ENCODE data around the gene BICC1. TPM values are rescaled to one million over a fixed set of nuclear protein-coding genes. Genes with fewer than 3 reads are reported as not detected.

The BICC1 gene
- total and polyA plus RNA-seq, 2 donors (not counting 1 experiment from before 2014, with no cell fraction given), result not detected

DNA sequence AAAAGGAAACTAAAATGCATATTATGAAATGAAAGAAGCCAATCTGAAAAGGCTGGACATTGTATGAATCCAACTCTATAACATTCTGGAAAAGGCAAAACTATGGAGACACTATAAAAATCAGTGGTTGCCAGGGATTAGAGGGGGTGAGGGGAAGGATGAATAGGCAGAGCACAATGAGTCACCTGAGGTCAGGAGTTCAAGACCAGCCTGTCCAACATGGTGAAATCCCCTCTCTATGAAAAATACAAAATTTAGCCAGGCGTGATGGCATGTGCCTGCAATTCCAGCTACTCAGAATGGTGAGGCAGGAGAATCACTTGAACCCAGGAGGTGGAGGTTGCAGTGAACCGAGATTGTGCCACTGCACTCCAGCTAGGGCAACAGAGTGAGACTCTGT, 338.9 kb downstream of the BICC1 start:
- ChIA-PET CTCF (no interaction called here), POLR2A (no interaction called here)
- intact Hi-C loops (cut with micrococcal nuclease), result no loop called here
- Histone ChIP-seq H3K4me1 (ENCODE audit: control insufficient read depth in 2 of 2, insufficient read depth in 2 of 2, low read length in 2 of 2) (no peaks in the 10 kb centered on the region), H3K79me2 (ENCODE audit: control insufficient read depth, insufficient read depth, low read length) (no peaks in the 10 kb centered on the region), H3K36me3 (replicated peaks in 1 of 2; ENCODE audit: control extremely low read depth in 1 of 2, control insufficient read depth in 1 of 2, extremely low read depth in 1 of 2, insufficient read depth in 2 of 2, low read length in 1 of 2) (no peaks in the 10 kb centered on the region), H4K20me1 (ENCODE audit: control insufficient read depth, insufficient read depth, low read length, poor library complexity, severe bottlenecking) (no peaks in the 10 kb centered on the region), H3K9ac (ENCODE audit: low read length) (no peak overlapping the region), H3K4me2 (replicated peaks; ENCODE audit: low read depth, low read length, poor library complexity, severe bottlenecking) (no peak overlapping the region), H3K27ac (ENCODE audit: low read length in 2 of 2) (no peak overlapping the region), H3K4me3 (ENCODE audit: control extremely low read depth in 1 of 5, extremely low read depth in 1 of 5, insufficient read depth in 1 of 5, low read depth in 2 of 5, low read length in 4 of 5) (no peak overlapping the region), H2AFZ (ENCODE audit: insufficient read depth, low read depth, low read length, poor library complexity, severe bottlenecking) (no peak overlapping the region), H3K9me3 (ENCODE audit: control extremely low read depth in 1 of 3, control insufficient read depth in 2 of 3, insufficient read depth in 1 of 3, low read length in 2 of 3) (peaks cover 0 to 3% (median 0%) of the 10 kb centered on the region in 3 donors), H3K27me3 (replicated peaks in 1 of 4; ENCODE audit: control extremely low read depth in 1 of 4, control insufficient read depth in 3 of 4, insufficient read depth in 4 of 4, low read length in 3 of 4) (no peaks in the 10 kb centered on the region)
- WGBS (ENCODE audit: insufficient coverage), result 90% methylated on average over 2 of the region's 2 CpGs
- ATAC-seq (ENCODE audit: low read depth), result no peak
- Mint-ChIP-seq H3K27me3 (no peaks in the 10 kb centered on the region), H3K4me1 (no peaks in the 10 kb centered on the region), H3K27ac (no peak overlapping the region), H3K9me3 (ENCODE audit: insufficient read depth) (no peaks in the 10 kb centered on the region), H3K4me3 (no peak overlapping the region)
- TF ChIP-seq, protein P1, sequence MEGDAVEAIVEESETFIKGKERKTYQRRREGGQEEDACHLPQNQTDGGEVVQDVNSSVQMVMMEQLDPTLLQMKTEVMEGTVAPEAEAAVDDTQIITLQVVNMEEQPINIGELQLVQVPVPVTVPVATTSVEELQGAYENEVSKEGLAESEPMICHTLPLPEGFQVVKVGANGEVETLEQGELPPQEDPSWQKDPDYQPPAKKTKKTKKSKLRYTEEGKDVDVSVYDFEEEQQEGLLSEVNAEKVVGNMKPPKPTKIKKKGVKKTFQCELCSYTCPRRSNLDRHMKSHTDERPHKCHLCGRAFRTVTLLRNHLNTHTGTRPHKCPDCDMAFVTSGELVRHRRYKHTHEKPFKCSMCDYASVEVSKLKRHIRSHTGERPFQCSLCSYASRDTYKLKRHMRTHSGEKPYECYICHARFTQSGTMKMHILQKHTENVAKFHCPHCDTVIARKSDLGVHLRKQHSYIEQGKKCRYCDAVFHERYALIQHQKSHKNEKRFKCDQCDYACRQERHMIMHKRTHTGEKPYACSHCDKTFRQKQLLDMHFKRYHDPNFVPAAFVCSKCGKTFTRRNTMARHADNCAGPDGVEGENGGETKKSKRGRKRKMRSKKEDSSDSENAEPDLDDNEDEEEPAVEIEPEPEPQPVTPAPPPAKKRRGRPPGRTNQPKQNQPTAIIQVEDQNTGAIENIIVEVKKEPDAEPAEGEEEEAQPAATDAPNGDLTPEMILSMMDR (IDR thresholded peaks at IDR 0.05), result no peak
- TF ChIP-seq EZH2 (IDR thresholded peaks at IDR 0.05; ENCODE audit: borderline replicate concordance, insufficient read depth, low read depth, low read length, poor library complexity, severe bottlenecking), result no peak
- no peak for DNase-seq

- WGBS (ENCODE audit: insufficient coverage), result no CpG with 5 or more reads among the region's 2 CpGs
- H3K27ac ChIP-seq (ENCODE audit: low read length in 2 of 2), result no peak overlapping the region
- TF ChIP-seq, protein P1 (IDR thresholded peaks at IDR 0.05), result no peak
- TF ChIP-seq EZH2 (IDR thresholded peaks at IDR 0.05; ENCODE audit: borderline replicate concordance, insufficient read depth, low read depth, low read length, poor library complexity, severe bottlenecking), result no peak
- peaks cover 0 to 10% (median 0%) of the 10 kb centered on the region in 3 donors for H3K9me3 ChIP-seq (ENCODE audit: control extremely low read depth in 1 of 3, control insufficient read depth in 2 of 3, insufficient read depth in 1 of 3, low read length in 2 of 3)
- ATAC-seq (ENCODE audit: low read depth) (no peak), DNase-seq (no peak)
- ChIA-PET CTCF (no interaction called here), POLR2A (no interaction called here)
- H2AFZ ChIP-seq (ENCODE audit: insufficient read depth, low read depth, low read length, poor library complexity, severe bottlenecking), result no peak overlapping the region
- Mint-ChIP-seq H3K4me1 (no peaks in the 10 kb centered on the region), H3K27ac (no peak overlapping the region), H3K9me3 (ENCODE audit: insufficient read depth) (peaks cover 3% of the 10 kb centered on the region), H3K4me3 (no peak overlapping the region), H3K27me3 (no peaks in the 10 kb centered on the region)
- intact Hi-C loops (cut with micrococcal nuclease), result no loop called here
- H3K79me2 ChIP-seq (ENCODE audit: control insufficient read depth, insufficient read depth, low read length), result no peaks in the 10 kb centered on the region
- no peaks in the 10 kb centered on the region for H3K4me1 ChIP-seq (ENCODE audit: control insufficient read depth in 2 of 2, insufficient read depth in 2 of 2, low read length in 2 of 2)
- no peak overlapping the region for H3K4me3 ChIP-seq (ENCODE audit: control extremely low read depth in 1 of 5, extremely low read depth in 1 of 5, insufficient read depth in 1 of 5, low read depth in 2 of 5, low read length in 4 of 5)
- no peaks in the 10 kb centered on the region for H4K20me1 ChIP-seq (ENCODE audit: control insufficient read depth, insufficient read depth, low read length, poor library complexity, severe bottlenecking)
- no peaks in the 10 kb centered on the region for H3K36me3 ChIP-seq (replicated peaks in 1 of 2; ENCODE audit: control extremely low read depth in 1 of 2, control insufficient read depth in 1 of 2, extremely low read depth in 1 of 2, insufficient read depth in 2 of 2, low read length in 1 of 2)
- H3K4me2 ChIP-seq (replicated peaks; ENCODE audit: low read depth, low read length, poor library complexity, severe bottlenecking), result no peak overlapping the region
- H3K27me3 ChIP-seq (replicated peaks in 1 of 4; ENCODE audit: control extremely low read depth in 1 of 4, control insufficient read depth in 3 of 4, insufficient read depth in 4 of 4, low read length in 3 of 4), result no peaks in the 10 kb centered on the region
- no peak overlapping the region for H3K9ac ChIP-seq (ENCODE audit: low read length)
These were observed 341.0 kb downstream of the BICC1 start for GRCh38 chr10:58853668-58854067.

Data from B cell (primary cell).